SK-N-SH (cell line): ENCODE results near the gene FGD4.

Experiments
- CTCF ChIP-seq: fragments of 200-600 bp; sonication (generic); IDR thresholded peaks from 2 replicates; pipeline ENCODE4 v1.6.1; 2017; ENCODE audit warnings: antibody characterized with exemption, mild to moderate bottlenecking, moderate library complexity
- EP300 ChIP-seq, 2 experiments: IDR thresholded peaks; 2 replicates each; pipeline versions ENCODE4 v1.4.0 to v1.6.1; 2012; ENCODE audit warnings: borderline replicate concordance in 1 of 2, low read depth in 1 of 2, low read length in 1 of 2
- FOXM1 ChIP-seq: IDR thresholded peaks from 2 replicates; pipeline ENCODE4 v1.4.0; 2012; ENCODE audit warnings: low read depth, mild to moderate bottlenecking
- POLR2AphosphoS5 ChIP-seq: IDR thresholded peaks from 2 replicates; pipeline ENCODE4 v1.6.1; 2012; ENCODE audit warnings: low read depth, low read length
- RAD21 ChIP-seq: IDR thresholded peaks from 2 replicates; pipeline ENCODE4 v1.6.1; 2012; ENCODE audit warnings: mild to moderate bottlenecking, low read length
- SMC3 ChIP-seq: IDR thresholded peaks from 2 replicates; pipeline ENCODE4 v1.6.1; 2012; ENCODE audit warnings: low read depth, low read length, improper control_type of control experiment
- TCF12 ChIP-seq: IDR thresholded peaks from 2 replicates; pipeline ENCODE4 v1.4.0; 2012
- TF ChIP-seq, protein P1 (sequence below): IDR thresholded peaks from 2 replicates; pipeline ENCODE4 v1.4.0; 2012; ENCODE audit warnings: low read depth, borderline replicate concordance
- TF ChIP-seq, protein P2 (sequence below): IDR thresholded peaks from 2 replicates; pipeline ENCODE4 v1.4.0; 2012; ENCODE audit warnings: low read depth
- TF ChIP-seq, protein P3 (sequence below): fragments of 150-350 bp; IDR thresholded peaks from 2 replicates; pipeline ENCODE4 v1.6.1; 2017; ENCODE audit warnings: antibody characterized with exemption, low read length, low read depth, borderline replicate concordance

- TF ChIP-seq CTCF, result no peak
- TF ChIP-seq TCF12, result no peak
- TF ChIP-seq, protein P1, sequence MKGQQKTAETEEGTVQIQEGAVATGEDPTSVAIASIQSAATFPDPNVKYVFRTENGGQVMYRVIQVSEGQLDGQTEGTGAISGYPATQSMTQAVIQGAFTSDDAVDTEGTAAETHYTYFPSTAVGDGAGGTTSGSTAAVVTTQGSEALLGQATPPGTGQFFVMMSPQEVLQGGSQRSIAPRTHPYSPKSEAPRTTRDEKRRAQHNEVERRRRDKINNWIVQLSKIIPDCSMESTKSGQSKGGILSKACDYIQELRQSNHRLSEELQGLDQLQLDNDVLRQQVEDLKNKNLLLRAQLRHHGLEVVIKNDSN, result no peak
- no peak for TF ChIP-seq SMC3
- TF ChIP-seq POLR2AphosphoS5, result no peak
- TF ChIP-seq EP300 (IDR thresholded peaks at IDR 0.05; ENCODE audit: borderline replicate concordance in 1 of 2, low read depth in 1 of 2, low read length in 1 of 2), result no peak
- TF ChIP-seq RAD21, result no peak
- TF ChIP-seq, protein P2, sequence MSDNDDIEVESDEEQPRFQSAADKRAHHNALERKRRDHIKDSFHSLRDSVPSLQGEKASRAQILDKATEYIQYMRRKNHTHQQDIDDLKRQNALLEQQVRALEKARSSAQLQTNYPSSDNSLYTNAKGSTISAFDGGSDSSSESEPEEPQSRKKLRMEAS, result no peak
- TF ChIP-seq, protein P3, sequence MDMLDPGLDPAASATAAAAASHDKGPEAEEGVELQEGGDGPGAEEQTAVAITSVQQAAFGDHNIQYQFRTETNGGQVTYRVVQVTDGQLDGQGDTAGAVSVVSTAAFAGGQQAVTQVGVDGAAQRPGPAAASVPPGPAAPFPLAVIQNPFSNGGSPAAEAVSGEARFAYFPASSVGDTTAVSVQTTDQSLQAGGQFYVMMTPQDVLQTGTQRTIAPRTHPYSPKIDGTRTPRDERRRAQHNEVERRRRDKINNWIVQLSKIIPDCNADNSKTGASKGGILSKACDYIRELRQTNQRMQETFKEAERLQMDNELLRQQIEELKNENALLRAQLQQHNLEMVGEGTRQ, result no peak
- no peak for TF ChIP-seq FOXM1
Measured at GRCh38 chr12:32534698-32535097, 135.3 kb downstream of the FGD4 start.
